Measurements from ENCODE around the gene CACHD1. TPM values are rescaled to one million over a fixed set of nuclear protein-coding genes. Genes with fewer than 3 reads are reported as not detected.
"Not testable (repeated sequence)": the region's sequence is repeated elsewhere in the genome, so short reads cannot be mapped to it uniquely, and the experiment has no call there.

Gene CACHD1
- total and polyA plus RNA-seq, 2 of the 4 experiments (the other 2 are of a cell fraction): 2.9 to 5.9 TPM

- H4K5ac ChIP-seq (ENCODE audit: low read depth, low read length); H4K8ac ChIP-seq (ENCODE audit: low read depth in 2 of 2, low read length in 2 of 2); intact Hi-C loops (cut with micrococcal nuclease); H3K4me1 ChIP-seq (ENCODE audit: control insufficient read depth, insufficient read depth, low read length); H3K36me3 ChIP-seq (ENCODE audit: control insufficient read depth, insufficient read depth, low read length); H2BK20ac ChIP-seq (ENCODE audit: low read depth, low read length); H3K27ac ChIP-seq (ENCODE audit: insufficient read depth, low read length); DNase-seq; H3K79me1 ChIP-seq (ENCODE audit: low read depth in 1 of 2, low read length in 2 of 2); CTCF ChIA-PET; H3K4ac ChIP-seq (ENCODE audit: low read depth, low read length); in situ Hi-C loops (cut with MboI; ENCODE audit: low sequenced_read_pairs); H3K27me3 ChIP-seq (ENCODE audit: control insufficient read depth, insufficient read depth, low read length); BruUV-seq (replicated peaks); H3K9me1 ChIP-seq (ENCODE audit: insufficient read depth, low read length); POLR2A ChIA-PET (ENCODE audit: unreplicated experiment); H2BK5ac ChIP-seq (ENCODE audit: low read depth, low read length, poor library complexity, severe bottlenecking); H2AK9ac ChIP-seq (replicated peaks; ENCODE audit: low read depth, low read length, poor library complexity); H2BK15ac ChIP-seq (ENCODE audit: low read depth, low read length); ATAC-seq (ENCODE audit: low read depth); H3K18ac ChIP-seq (ENCODE audit: low read depth, low read length); H2AK5ac ChIP-seq (ENCODE audit: low read depth, low read length); H3K4me2 ChIP-seq (ENCODE audit: low read depth, low read length); H3K9ac ChIP-seq (ENCODE audit: low read depth, low read length); H4K20me1 ChIP-seq (ENCODE audit: insufficient read depth, low read length); H3K14ac ChIP-seq (replicated peaks; ENCODE audit: low read depth, low read length); H4K91ac ChIP-seq (ENCODE audit: insufficient read depth, low read depth, low read length); H3K23ac ChIP-seq (ENCODE audit: low read depth, low read length); H2AFZ ChIP-seq (replicated peaks; ENCODE audit: low read length, poor library complexity); dilution Hi-C loops (cut with HindIII; ENCODE audit: low sequenced_read_pairs, unreplicated experiment); H3K9me3 ChIP-seq (ENCODE audit: control insufficient read depth, insufficient read depth, low read length); H3K56ac ChIP-seq (ENCODE audit: extremely low read depth, insufficient read depth, low read length); H2BK120ac ChIP-seq (ENCODE audit: low read depth, low read length); H3K4me3 ChIP-seq (ENCODE audit: insufficient read depth, low read depth, low read length): not testable (repeated sequence)
- 100% methylated on average over 1 of the region's 3 CpGs; no CpG with 5 or more reads in 1 of the 2 experiments for WGBS, 2 experiments (ENCODE audit: extremely low coverage in 2 of 2, insufficient read length in 1 of 2)
These were observed 141.0 kb downstream of the CACHD1 start for GRCh38 chr1:64610950-64611349.
